Activated T-cell treated with anti-CD3 and anti-CD28 coated beads for 48 hours (primary cell): ENCODE data around the gene C15orf61.

Experiments
- DNase-seq: peaks from one replicate; pipeline ENCODE4 v3.0.0-alpha.2; 2020; ENCODE audit warnings: low read depth

C15orf61 gene

GRCh38 chr15:67521029-67521782 is at the start of gene C15orf61:
TSS of gene C15orf61 (plus strand) at chr15:67521131. CDS start at chr15:67521249, 118 bp downstream.
- DNase-seq, result peak; percentile 85

DNA sequence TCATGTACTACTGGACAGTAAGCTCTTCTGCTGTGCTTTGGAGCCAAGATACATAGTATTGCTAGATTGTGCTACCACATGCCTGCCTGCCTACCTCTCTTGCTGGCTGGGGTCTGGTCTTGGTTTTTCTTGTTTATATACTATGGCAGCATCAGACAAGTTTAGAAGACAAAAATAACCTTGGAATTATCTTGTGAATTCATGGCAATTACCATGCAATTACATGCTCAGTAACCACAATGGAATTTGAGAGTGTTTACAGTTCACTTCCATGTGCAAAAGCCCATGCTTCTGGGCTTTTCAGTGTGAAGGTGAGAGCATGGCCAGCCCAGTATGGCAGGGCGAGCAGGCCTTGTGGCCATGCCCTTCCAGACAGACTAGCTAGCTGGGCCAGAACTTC is 48.0 kb upstream of the C15orf61 start:
- DNase-seq, result no peak

- no peak for DNase-seq
These were observed 46.4 kb upstream of the C15orf61 start for GRCh38 chr15:67474405-67475110.

DNA sequence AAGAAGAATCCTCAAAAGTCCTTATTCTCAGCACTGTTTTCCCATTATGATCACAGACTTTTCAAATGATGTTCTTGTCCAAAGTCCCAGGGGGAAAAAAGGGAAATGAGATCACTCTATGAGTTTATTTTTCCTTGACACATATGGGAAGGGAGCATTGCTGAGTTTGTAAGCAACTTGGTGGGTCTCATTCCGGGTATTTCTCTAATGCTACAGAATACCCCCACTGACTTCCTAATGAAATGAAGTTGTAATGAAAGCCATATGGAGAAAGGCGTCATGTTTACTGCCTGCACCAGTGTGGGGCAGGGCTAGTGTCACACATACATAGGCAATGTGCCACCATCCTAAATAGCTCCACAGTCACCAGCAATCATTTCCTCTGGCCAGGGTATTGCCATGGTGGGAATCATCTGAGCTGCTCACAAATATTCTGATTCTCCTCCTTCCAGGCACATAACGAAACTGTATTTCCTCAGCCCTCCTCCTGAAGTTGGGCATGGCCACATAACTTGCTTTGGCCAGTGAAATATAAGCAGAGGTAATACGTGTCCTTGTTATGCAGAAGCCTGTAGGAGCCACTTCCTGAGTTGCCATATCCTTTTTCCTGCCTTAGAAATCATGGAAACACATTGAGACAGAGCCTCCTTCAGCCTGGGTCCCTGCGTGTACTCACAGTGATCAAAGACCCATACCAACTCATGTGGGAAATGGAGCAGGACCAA is 41.0 kb upstream of the C15orf61 start:
- DNase-seq, result no peak

DNA sequence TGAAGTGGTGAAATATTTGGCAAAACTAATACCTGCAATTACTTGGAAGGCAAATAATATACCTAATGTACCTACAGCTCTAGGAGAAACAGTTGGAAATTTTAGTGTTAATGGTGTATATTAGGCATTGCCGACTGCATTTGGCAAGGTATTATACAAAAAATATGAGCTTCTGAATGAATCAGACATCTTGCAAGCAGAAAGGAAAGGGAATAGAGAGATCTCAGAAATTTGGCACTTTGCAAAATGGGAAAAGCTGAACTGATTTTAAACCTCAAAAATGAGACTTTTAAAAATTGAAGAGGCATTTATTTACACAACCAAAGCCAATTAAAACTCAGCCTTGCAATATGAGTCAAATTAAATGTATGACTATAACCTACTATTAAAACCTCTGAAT is 40.2 kb upstream of the C15orf61 start:
- no peak for DNase-seq

DNA sequence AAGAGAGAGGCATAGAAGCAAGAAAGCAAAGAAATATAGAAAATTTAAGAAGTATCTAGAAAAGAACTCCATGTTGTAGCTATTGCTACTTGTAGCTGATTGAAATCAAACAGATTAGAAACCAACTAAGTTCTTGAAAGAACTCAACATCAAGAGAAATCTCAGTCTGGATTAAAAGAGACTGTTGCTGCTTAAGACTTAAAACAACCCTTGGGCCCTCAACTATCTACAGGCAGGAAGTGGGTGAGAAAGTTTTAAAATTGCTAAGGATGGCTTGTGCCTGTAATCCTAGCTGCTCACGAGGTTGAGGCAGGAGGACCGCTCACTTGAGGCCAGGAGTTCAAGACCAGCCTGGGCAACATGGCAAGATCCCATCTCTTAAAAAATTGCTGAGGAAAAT is 39.3 kb upstream of the C15orf61 start:
- no peak for DNase-seq

GRCh38 chr15:67495585-67495984 is 25.3 kb upstream of the C15orf61 start:
- DNase-seq, result no peak

- no peak for DNase-seq
These were observed 19.6 kb upstream of the C15orf61 start for GRCh38 chr15:67501177-67501835.

- DNase-seq, result no peak
These were observed 19.0 kb upstream of the C15orf61 start for GRCh38 chr15:67501836-67502461.

- DNase-seq, result no peak
These were observed 16.9 kb upstream of the C15orf61 start for GRCh38 chr15:67504056-67504455.

- no peak for DNase-seq
These were observed 16.1 kb upstream of the C15orf61 start for GRCh38 chr15:67504796-67505195.

- DNase-seq, result no peak
These were observed 15.0 kb upstream of the C15orf61 start for GRCh38 chr15:67505675-67506572.

GRCh38 chr15:67506775-67507747 is 13.9 kb upstream of the C15orf61 start:
- DNase-seq, result no peak

- DNase-seq, result no peak
These were observed 12.5 kb upstream of the C15orf61 start for GRCh38 chr15:67508407-67508806.

DNA sequence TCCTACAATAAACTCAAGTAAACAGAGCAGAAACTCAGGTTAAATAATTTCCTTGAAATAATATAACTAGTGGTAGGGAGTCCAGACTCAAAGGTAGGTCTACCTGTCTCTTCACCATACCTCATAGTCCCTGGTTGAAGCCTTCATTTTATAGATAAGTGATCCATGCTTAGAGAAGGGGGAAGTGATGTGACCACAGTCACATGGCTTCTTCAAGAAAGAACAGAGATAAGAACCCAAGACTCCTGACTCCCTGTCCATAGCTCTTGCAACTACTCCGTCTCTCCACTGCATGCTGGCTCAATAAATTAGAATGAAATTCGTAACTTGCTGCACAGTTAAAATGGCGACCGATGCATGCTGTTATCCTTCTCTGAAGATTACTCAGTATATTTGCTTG is 11.0 kb upstream of the C15orf61 start:
- DNase-seq, result no peak

- no peak for DNase-seq
These were observed 10.2 kb upstream of the C15orf61 start for GRCh38 chr15:67510597-67511190.

GRCh38 chr15:67511606-67512005 is 9.3 kb upstream of the C15orf61 start:
- no peak for DNase-seq

GRCh38 chr15:67512140-67512539 is 8.8 kb upstream of the C15orf61 start:
- DNase-seq, result no peak
